HG03064 (cell line): ENCODE measurements around the gene RNU6-9.

ENCODE experiments used
- ATAC-seq: cut with Tn5 transposase; IDR thresholded peaks from one replicate; pipeline ENCODE4 v1.9.1; 2021; ENCODE audit warnings: low read depth; ENCODE audit not compliant: unreplicated experiment

RNU6-9 gene

DNA sequence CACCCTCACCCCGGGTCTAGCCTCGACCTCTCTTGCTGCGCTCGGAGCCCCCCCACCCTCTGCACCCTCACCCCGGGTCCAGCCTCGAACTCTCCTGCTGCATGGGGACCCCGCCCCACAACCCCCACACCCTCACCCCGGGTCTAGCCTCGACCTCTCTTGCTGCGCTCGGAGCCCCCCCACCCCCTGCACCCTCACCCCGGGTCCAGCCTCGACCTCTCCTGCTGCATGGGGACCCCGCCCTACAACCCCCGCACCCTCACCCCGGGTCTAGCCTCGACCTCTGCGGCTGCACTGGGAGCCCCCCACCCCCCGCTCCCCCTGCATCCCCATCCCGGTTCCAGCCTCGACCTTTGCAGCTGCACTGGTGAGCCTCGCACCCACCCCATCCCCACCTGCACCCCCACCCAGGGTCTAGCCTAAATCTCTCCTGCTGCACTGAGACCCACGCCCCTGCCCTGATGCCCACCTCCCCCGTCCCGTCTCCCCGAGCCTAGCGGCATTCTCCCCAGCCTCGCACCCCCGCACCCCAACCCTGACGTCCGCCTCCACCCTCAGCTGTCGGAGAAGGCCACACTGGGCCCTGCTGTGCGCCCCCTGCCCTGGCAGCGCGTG is 32.0 kb upstream of the RNU6-9 start:
- ATAC-seq = no peak

DNA sequence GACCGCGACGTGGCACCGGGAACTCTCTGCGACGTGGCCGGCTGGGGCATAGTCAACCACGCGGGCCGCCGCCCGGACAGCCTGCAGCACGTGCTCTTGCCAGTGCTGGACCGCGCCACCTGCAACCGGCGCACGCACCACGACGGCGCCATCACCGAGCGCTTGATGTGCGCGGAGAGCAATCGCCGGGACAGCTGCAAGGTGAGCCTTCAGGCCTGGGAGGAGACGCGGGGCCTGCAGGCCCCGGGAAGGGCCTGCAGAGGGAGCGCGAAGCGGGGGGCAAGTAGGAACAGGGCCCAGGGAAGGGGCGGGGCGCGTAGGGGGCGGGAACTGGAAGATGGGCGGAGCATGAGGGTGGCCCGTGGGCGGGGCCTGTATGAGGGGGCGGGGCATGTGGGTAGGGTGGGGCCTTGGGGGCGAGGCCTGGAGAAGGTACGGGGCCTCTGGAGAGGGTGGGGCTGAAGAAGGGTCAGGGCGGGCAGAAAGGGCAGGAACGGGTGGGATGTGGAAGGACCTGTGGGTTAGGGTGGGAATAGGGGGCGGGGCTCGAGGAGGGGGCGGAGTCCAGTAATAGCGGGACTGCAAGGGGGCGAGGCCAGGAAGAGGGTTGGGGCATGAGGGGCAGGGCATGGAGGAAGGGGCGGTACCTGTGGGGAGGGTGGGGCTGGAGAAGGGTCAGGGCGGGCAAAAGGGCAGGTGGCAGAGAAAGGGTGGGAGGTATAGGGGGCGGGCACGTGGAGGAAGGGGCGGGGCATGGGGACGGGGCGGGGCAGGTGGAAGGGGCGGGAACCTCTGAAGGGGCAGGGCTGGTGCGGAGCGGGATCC is 31.3 kb upstream of the RNU6-9 start:
- ATAC-seq = no peak

DNA sequence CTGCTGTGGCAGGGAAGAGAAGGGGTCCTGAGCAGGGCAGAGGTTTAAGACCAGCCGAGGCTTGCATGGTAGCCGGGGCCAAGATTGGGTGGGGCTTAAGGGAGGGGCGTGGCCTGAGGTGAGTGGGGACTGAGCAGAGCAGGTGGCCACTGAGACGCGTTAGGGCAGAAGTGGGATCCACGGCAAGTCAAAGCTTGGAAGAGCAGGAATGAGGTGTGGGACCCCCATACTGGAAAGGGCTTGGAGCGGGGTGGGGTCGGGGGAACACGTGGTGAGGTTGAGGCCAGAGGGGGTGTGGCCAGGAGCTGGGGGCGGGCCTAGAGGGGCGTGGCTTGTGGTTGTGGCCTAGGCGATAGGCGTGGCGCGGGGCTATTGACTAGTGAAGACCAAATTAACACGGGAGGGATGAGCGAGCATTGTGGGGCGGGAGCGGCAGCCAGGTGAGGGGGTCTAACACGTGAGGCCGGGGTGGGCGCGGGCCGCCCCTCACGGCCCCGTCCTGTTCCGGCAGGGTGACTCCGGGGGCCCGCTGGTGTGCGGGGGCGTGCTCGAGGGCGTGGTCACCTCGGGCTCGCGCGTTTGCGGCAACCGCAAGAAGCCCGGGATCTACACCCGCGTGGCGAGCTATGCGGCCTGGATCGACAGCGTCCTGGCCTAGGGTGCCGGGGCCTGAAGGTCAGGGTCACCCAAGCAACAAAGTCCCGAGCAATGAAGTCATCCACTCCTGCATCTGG is 30.5 kb upstream of the RNU6-9 start:
- no peak for ATAC-seq

DNA sequence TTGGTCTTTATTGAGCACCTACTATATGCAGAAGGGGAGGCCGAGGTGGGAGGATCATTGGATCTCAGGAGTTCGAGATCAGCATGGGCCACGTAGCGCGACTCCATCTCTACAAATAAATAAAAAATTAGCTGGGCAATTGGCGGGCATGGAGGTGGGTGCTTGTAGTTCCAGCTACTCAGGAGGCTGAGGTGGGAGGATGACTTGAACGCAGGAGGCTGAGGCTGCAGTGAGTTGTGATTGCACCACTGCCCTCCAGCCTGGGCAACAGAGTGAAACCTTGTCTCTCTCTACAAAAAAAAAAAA is 30.0 kb upstream of the RNU6-9 start:
- no peak for ATAC-seq

DNA sequence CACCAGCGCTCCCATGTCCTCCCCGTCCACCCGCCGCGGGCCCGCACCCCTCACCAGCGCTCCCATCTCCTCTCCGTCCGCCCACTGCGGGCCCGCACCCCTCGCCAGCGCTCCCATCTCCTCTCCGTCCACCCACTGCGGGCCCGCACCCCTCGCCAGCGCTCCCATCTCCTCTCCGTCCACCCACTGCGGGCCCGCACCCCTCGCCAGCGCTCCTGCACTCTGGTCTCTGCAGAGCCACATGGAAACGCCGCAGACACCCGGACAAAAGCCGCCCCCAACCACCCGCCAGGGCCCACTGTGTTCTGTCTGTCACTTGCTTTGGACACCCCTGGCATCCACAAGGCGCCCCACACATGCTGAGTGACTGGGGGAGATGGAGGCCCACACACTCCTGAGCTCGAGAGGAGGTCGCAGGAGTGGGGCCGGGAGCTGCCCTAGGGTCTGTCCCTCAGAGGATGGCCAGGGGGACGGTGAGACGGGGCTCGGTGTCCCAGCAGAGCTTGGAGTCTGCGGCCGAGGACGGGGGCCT is 26.4 kb upstream of the RNU6-9 start:
- ATAC-seq = no peak

DNA sequence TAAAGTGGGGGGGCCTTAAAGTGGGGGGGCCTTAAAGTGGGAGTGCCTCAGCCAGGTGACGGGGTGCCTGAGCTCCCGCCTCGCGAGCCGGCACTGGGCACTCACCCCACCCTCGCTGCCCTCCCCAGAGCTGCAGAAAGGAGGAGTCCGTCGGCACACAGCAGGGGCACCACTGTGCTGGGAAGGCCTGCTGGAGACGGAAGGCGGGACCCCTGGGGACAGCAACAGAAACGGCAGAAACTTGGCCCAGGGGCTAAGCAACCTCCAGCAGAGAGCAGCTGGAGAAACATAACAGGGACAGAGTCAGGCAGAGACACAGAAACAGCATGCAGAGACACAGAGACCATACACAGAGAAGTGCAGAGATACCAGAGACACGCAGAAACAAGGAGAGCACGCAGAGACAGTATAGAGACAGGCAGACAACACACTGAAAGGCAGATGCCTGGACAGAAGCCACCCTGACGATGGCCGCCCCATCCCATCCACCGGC is 25.9 kb upstream of the RNU6-9 start:
- no peak for ATAC-seq

DNA sequence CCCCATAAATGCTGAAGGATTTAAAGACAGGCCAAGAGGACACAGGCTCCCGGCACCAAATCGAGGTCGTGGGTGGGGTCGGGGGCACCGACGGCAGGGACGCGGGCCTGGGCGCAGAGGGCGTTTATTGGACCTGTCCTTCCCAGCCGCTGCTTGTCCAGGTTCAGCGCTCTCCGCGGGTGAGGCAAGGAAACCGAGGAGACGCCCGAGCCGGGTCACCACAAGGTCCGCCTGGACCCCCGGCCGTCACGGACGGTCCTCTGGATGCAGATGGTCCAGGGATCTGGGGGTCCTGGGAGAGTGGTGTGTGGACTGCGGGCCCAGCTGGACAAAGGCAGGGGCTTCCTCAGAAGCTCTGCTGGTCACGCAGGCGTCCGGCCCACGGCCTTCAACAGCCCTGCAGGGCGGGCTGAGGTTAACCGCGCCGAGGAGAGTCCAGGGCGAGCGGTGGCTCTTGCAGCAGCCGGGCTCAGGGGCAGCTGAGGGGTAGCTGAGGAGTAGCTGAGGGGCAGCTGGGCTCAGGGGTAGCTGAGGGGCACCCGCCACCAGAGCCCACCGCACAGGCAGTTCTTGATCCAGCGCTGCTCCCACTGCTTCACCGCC is 25.3 kb upstream of the RNU6-9 start:
- no peak for ATAC-seq

DNA sequence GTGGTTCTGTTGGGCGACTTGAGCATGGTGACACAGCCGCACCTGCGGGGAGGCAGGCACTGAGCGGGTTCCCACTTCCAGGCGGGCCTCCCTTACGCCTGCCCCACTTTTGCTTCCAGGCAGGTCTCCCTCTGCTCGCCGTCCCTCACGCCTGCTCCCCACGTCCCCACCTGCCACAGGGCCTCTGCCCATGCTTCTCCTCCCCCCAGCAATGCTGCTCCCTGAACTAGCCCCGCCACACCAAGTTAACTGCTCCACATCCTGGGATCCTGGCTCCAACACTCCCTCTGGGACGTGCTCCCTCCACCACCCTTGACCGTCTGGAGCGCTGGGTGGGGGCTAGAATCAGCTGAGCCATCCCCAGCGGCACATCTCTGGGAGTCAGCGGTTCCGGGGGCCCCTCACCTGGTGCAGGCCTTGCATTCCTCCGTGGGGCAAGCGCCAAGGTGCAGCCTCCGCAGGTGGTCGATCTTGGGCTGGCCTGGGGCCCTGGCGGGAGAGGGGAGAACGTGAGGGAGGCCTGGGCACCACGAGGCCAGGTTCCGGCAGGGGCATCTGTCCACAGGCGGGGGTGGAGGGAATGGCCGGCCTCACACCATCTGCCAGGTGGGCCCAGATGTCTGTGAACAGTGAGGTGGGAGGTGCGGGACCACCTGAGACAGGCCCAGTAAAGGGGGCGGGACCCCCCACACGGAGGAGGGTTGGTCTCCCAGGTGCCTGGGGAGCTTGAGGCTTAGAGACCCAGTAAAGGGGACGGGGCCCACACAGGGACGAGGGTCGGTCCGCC is 24.6 kb upstream of the RNU6-9 start:
- no peak for ATAC-seq

DNA sequence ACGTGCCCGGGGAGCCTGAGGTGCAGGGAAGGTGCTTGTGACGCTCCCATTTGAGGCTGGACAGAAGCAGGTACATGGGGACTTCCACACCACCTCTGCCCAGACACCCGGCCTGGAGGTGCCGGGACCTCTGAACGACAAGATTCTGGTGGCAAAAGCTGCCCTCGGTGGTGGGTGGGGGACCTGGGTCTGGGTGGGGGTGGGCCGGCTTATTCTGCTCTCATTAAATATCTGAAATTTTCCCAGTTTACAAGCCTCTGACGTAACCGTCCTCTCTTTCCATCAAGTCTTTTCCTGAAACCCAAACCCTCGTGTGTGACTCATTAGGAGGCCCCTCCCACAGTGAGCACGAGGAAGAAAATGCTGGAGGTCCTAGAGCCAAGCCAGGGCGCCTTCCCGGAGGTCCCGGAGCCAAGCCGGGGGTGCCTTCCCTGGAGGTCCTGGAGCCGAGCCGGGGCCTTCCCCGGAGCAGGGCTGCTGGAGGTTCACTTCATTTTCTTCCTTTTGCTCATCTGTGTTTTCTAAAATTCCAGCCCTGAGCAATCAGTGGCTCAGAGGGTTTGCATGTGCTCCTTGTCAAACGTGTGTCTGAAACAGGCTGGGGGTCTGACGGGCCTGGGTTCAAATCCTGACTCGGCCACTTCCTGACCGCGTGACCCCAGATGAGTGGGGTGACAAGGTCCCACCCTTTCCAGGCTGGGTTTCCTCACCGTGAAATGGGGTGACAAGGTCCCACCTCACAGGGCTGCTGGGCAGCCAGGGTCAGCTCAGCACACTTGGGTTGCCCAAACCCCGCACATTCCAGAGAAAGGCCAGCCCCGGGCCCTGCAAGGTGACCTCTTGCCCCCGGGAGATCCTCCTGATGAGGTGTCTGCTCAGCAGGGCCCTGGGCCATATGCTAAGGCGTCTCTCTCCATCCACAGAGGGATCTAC is 23.8 kb upstream of the RNU6-9 start:
- no peak for ATAC-seq

DNA sequence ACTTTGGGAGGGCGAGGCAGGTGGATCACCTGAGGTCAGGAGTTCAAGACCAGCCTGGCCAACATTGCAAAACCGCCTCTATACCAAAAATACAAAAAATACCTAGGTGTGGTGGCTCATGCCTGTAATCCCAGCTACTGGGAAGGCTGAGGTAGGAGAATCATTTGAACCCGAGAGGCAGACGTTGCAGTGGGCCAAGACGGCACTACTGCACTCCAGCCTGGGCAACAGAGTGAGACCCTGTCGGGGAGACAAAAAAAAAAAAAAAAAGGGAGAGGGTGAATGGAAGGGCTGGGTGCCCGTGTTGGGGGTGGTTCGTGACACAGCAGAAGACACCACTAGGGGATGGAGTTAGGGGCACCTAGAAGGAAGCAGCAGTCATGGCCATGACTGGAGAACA is 23.0 kb upstream of the RNU6-9 start:
- no peak for ATAC-seq

DNA sequence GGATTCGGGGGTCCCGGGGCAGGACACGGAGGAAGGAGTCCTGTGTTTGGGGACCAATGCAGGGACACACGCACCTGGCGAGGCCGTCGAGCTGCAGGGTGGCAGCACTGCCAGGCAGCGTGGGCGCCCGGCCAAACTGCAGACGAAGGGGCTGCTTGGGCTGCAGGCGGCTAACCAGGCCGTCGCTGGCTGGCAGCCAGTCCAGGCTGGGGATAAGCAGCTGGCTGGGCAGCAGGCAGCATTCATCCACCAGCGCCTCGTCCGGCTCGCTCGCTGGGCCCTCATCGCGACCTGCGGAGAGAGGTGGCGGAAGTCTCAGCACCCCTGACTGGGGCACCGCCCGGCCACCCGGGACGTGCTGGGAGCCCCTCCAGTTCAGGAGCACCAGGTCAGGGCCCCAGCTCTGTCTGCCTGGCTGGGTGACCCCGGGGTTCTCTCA is 22.3 kb upstream of the RNU6-9 start:
- no peak for ATAC-seq

DNA sequence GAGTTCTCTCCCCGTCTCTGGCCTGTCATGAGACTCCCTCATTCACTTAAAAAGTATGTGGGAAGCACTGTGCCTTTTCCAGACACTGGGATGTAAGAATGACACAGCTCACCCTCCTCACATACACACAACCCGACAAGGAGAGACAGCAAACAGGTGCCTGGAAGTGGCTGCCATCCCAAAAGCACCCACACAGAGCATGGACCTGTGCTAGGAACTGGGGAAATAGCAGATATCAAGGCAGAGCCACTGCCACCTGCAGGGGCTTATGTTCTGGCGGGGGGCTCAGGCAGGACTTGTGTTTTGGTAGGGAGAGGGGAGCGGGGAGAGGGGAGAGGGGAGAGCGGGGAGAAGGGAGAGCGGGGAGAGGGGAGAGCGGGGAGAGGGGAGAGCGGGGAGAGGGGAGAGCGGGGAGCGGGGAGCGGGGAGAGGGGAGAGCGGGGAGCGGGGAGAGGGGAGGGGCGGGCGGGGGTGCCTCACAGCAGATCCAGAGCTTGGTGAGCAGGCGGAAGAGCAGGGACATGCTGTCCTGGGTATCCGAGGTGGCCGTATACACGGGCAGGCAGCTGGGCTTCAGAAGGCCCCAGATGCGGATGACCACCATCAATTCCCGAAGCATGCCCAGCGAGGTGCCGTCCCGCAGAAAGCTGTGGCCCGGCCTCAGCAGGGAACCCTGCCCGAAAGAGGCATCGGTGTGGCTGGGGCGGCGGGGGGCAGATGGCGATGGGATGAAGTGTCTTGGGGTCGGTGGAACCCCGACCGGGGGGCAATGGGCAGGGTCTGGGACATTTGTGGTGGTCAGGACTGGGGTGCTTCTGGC is 21.6 kb upstream of the RNU6-9 start:
- no peak for ATAC-seq

DNA sequence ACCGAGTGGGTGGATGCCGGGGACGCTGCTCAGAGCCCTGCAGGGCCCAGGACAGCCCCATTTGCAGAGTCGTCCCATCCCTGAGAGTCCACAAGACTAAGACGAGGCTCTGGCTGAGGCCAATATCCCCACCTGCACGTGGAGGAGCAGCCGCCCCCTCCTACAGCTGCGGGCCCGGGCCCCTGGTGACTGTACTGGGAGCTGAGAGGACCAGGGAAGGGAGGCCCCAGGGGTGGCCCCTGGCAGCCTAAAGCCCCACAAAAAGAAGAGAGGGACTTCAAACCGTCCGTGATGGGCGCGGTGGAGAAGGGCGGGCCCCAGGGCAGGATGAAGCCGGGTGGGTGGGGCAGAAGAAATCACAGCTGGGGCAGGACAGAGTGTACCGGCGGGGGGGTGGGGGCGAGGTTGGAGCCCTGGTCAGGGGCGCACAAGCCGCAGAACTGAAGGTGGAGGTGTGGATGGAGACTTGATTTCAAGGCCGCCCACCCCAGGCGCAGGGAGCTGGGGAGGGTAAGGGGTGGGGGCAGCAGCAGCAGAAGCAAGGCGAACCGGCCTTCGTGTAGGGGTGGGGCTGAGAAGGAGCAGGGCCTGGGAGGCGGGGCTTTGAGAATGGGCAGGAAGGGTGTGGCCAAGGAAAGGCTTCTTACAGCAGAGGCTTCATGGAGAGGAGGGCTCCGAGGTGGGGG is 20.9 kb upstream of the RNU6-9 start:
- ATAC-seq = no peak

DNA sequence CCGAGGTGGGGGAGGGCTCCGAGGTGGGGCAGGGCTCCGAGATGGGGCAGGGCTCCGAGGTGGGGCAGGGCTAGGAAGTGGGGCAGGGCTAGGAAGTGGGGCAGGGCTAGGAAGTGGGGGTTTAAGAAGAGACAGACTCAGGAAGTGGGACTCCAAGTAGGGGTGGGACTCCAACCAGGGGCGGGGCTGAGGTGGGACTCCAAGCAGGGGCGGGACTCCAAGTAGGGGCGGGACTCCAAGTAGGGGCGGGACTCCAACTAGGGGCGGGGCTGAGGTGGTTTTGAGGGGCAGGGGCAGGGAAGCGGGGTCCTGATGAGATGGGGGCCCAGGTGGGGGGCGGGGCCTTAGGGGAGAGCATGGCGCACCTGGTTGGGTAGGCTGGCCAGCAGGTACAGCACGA is 20.2 kb upstream of the RNU6-9 start:
- ATAC-seq = no peak

DNA sequence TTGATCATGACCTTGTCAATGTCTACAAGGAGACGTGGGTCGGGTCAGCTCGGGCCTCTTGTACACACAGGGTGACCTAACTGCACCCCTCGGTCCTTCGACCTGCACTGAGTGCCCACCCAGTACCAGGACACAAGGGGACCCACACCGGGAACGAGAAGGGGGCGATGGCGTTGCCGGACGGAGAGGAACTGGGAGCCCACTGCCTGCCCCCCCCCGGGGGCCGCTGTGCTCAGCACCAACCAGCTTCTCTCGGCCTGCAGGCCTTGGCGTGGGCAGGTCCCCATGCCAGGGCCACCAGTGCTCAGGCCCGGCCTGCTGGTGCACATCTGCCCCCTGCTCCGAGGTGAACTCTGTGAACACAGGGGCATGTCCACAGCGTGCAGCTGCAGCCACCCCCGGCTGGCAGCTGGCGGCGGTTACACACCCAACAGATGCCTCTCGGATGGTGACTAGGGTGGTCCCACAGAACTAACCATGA is 19.7 kb upstream of the RNU6-9 start:
- no peak for ATAC-seq

DNA sequence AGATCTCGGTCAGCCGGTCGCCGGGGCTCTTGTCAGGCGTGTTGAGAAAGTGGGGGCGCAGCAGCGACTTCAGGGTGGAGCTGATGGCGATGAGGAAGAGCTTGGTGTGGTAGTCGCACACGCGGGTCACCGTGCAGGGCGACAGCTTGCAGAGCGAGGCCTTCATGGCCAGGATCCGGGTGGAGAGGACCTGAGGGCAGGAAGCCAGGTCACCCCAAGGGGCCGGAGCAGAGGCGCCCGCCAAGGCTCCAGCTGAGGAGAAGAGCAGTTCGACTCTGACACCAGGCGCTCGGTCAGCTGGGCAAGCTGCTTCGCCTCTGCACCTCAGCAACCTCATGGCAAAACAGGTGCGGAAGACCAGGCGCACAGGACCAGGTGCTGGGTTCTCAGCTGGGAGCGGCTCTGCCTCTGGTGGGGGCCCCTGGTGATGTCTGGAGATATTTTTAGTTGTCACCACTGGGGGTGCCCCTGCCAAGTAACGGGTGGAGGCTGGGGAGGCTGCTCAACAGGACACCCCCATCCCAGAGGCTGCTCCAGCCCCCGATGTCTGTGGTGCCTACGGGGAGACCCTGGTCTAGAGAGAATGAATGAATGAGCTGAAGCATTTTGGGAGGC is 17.9 kb upstream of the RNU6-9 start:
- no peak for ATAC-seq

DNA sequence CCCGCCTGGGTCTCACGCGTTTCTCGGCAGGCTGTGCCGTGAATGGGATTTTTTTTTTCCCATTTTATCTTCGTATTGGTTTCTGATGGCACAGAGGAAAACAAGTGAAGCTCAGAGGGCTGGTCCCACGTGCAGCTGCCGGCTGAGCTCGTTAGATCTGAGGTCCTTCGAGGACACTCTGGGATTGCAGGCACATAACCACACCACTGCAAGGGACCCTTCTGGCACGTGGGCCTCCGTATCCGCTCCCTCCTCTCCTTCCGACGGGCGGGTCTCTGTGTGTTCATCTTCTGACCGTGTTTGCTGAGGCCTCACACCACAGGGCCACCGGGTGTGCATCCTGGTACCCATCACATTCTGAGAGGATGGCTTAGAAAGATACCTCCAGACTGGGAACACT is 17.2 kb upstream of the RNU6-9 start:
- no peak for ATAC-seq
